ENCODE data around the gene LRIG1. TPM values are rescaled to one million over a fixed set of nuclear protein-coding genes. Genes with fewer than 3 reads are reported as not detected.

The LRIG1 gene
- total and polyA plus RNA-seq, 9 of the 15 experiments (the other 6 are each of a cell fraction or from before 2014, with no cell fraction given) = 0.05 to 0.38 (median 0.13) TPM; not detected in 3

DNA sequence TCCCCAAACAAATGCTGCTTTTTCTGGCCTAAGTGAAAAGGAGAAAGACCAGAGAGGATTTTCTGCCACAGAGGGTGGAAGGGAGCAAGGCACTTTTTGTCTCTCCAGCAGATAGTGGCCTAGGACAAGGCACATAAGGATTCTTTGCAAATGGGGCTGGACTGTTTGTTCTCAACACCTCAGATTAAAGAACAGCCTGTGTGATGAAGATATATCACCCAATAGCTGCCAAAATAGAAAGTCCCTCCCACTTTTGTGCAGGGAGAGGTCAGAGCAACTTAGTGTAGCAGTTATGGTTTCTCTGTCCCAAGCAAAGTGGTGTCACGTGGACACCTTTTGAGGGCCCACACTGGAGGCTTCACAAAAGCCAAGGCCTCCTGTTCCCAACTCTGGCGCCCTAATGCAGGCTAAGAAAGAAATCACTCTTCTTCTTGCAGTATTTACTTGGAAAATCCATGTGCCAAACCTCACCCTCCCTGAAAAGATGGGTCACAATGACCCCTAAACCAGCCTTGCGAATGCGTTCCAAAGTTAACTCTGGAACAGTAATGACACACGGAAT is 84.9 kb downstream of the LRIG1 start:
- CTCF ChIA-PET (ENCODE audit: low intra/inter-chr PET ratio) = no interaction called here
- ATAC-seq (no peak), DNase-seq (ENCODE audit: extremely low read depth in 1 of 4, low spot score in 3 of 4) (no peak), FAIRE-seq (no peak)
- Histone ChIP-seq H3K4me1 (replicated peaks in 1 of 2; ENCODE audit: control insufficient read depth in 2 of 2, insufficient read depth in 2 of 2, low read length in 2 of 2) (peaks cover 0 to 10% of the 10 kb centered on the region in 2 experiments; a peak in 2 of 5 replicates), H3K36me3 (ENCODE audit: control insufficient read depth, insufficient read depth, low read length) (no peaks in the 10 kb centered on the region), H2AFZ (ENCODE audit: low read depth, low read length) (no peak overlapping the region), H3K9me1 (ENCODE audit: control insufficient read depth, insufficient read depth, low read length) (no peaks in the 10 kb centered on the region), H3K9me3 (replicated peaks; ENCODE audit: control insufficient read depth, insufficient read depth, low read depth, low read length) (no peaks in the 10 kb centered on the region), H3K27ac (ENCODE audit: extremely low read depth, low read depth, low read length) (no peak overlapping the region), H3K4me2 (ENCODE audit: insufficient read depth, low read length) (no peak overlapping the region), H4K20me1 (replicated peaks; ENCODE audit: control insufficient read depth, insufficient read depth, low read length) (no peaks in the 10 kb centered on the region; the same call in 1 of the 2 replicates), H3K27me3 (ENCODE audit: control insufficient read depth in 2 of 2, insufficient read depth in 2 of 2, low read length in 2 of 2) (peaks cover 0 to 26% of the 10 kb centered on the region in 2 experiments; a peak in 3 of 5 replicates), H3K4me3 (no peak overlapping the region), H3K79me2 (ENCODE audit: control insufficient read depth, insufficient read depth, low read length) (no peaks in the 10 kb centered on the region), H3K9ac (ENCODE audit: insufficient read depth in 1 of 2, low read depth in 2 of 2, low read length in 2 of 2) (no peak overlapping the region)
- in situ Hi-C loops (cut with MboI) = no loop called here
- intact Hi-C loops (cut with micrococcal nuclease) = no loop called here
- POLR2A ChIA-PET = no interaction called here
- TF ChIP-seq MTA1 (IDR thresholded peaks at IDR 0.05; ENCODE audit: borderline replicate concordance) (no peak), POLR2H (tag; IDR thresholded peaks at IDR 0.05; ENCODE audit: low read depth) (no peak), FOS (IDR thresholded peaks at IDR 0.05; ENCODE audit: extremely low read depth, insufficient read length) (no peak), SLC30A9 (CRISPR knock-in tag; IDR thresholded peaks at IDR 0.05) (no peak), SMAD3 (CRISPR knock-in tag; conservative IDR thresholded peaks at IDR 0.05) (no peak), CBX3 (IDR thresholded peaks at IDR 0.05; ENCODE audit: borderline replicate concordance in 1 of 2, low read length in 2 of 2) (no peak), HOXB6 (CRISPR knock-in tag; IDR thresholded peaks at IDR 0.05; ENCODE audit: borderline replicate concordance) (no peak), MTA3 (IDR thresholded peaks at IDR 0.05; ENCODE audit: borderline replicate concordance) (no peak)
- WGBS (ENCODE audit: insufficient coverage, low coverage, missing lambda C conversion rate) = 2% methylated on average over 3 of the region's 5 CpGs
- no TSS peak for BruUV-seq (replicated peaks)
